GM18502 (cell line): Measurements from ENCODE around the gene CC2D2A.
A peak's percentile ranks its signal among the peaks of the same experiment; 100 is the strongest.
"Not testable (repeated sequence)": the region's sequence is repeated elsewhere in the genome, so short reads cannot be mapped to it uniquely, and the experiment has no call there.

Source experiments
- ATAC-seq: cut with Tn5 transposase; IDR thresholded peaks from one replicate; pipeline ENCODE4 v1.9.1; 2021; ENCODE audit warnings: mild to moderate bottlenecking; ENCODE audit not compliant: unreplicated experiment, poor library complexity

The CC2D2A gene

DNA sequence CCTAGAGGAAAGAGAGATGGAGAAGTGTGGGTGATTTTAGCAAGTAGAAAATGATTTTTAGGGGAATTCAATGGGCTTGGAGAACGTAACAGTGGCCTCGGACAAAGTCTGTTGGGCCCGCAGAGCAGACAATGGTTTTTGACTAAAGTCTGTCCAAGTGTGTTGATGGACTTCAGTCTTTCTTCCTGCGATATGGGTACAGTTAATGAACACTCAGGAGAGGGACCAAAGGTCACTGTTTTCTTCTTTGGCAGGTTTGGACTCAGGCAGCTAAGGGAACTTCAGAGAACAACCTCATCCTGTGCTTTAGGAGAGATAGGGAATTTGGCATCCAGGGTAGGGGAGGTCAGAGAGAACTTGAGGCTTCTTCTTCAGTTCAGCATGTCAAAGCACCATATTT, 38.0 kb downstream of the CC2D2A start:
- no peak for ATAC-seq

DNA sequence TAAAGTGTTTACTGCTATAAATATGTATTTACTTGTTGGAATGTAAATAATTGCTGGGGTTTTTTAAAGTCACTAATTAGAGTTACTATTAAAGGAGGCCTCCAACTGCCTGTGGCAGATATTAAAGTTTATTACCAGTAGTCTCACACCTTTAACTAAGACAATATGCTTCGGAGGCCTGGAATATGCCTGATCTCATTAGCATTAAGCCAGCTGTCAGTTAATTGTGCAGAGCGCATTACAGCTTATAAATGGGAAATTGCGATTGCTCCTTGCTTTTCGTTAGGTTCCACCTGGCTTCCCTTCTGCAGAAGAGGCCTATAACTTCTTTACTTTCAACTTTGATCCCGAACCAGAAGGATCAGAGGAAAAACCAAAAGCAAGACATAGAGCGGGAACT, 41.3 kb downstream of the CC2D2A start:
- no peak for ATAC-seq

DNA sequence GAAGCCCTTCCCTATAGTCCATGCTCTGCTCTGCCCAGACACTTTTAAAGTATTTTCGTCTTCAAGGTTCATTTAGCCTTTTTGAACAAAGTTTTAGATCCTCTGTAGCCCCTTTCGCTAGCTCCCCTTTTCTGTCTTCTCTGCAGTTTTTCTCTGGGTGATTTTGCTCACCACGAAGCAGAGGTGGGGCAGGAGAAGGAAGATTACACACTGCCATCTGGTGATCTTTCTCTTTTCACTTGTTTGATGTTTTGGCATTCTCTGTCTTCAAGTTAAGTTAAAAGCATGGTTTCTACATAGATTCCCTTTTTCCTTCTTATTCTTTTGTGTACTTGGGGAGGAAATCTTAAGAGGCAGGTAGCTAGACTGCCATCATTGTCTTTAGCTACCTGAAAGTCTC, 43.9 kb downstream of the CC2D2A start:
- ATAC-seq = no peak

DNA sequence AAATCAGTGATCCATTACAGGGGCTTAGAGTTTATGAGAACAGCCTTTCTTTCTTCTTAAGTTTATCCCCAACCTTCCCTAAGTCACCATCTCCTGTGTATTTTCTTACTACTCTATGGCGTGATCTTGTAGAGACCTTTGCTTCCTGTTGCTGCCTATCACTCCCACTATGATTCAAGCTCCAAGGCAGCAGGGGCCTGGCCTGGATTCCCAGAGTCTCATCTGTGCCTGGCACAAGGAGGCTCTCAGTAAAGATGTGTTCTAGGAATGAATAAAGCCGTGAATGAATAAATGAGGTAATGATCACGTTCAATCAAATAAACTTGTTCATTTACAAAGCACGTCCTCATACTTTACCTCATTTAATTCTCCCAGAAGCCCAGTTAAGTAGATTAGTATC, 45.4 kb downstream of the CC2D2A start:
- no peak for ATAC-seq

DNA sequence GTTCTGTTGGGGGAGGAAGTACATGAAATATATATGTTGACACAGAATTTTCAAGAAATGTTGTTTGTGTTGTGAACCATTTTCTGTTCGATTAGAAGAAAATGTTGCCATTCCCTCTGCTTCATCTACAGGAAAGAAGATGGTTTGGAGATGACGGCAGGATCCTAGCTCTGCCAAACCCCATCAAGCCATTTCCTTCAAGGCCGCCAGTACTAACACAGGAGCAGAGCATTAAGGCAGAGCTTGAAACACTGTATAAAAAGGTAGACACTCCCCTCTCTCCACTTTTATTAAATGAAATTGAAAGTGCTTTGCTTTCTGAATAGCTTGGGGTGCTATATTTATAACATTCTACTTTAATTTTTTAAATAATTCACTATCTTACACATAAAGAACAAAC, 46.8 kb downstream of the CC2D2A start:
- ATAC-seq = no peak

DNA sequence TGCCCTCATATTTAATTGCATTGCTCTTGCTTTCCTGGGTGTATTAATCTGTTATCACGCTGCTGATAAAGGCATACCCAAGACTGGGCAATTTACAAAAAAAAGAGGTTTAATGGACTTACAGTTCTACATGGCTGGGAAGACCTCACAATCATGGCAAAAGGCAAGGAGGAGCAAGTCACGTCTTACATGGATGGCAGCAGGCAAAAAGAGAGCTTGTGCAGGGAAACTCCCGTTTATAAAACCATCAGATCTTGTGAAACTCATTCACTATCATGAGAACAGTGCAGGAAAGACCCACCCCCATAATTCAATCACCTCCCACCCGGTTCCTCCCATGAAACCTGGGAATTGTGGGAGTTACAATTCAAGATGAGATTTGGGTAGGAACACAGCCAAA, 48.0 kb downstream of the CC2D2A start:
- ATAC-seq = not testable (repeated sequence)

DNA sequence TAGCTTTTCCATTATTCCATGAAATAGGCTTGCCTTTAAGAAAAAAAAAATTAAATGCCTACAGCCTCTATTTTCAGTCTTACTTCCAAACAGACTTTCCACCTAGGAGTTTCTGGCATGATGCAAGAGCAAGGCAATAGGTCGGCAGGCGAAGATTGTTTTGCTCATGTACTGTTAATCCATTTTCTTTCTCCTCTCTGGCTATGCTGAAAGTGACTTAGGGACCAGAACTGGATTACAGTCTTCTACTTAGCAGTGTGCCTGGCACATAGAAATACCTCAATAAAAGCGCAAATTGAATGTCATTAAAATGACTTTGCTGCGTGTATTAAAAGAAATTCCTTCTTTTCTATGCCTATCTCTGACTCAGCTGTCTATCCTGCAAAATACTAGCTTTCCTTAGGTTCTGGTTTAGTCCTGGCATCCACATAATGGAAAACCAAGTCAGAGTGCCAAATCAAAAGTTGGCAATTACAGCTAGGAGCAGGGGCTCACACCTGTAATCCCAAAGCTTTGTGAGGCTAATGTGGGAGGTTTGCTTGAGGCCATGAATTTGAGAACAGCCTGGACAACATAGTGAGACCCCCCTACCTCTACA, 51.9 kb downstream of the CC2D2A start:
- no peak for ATAC-seq

DNA sequence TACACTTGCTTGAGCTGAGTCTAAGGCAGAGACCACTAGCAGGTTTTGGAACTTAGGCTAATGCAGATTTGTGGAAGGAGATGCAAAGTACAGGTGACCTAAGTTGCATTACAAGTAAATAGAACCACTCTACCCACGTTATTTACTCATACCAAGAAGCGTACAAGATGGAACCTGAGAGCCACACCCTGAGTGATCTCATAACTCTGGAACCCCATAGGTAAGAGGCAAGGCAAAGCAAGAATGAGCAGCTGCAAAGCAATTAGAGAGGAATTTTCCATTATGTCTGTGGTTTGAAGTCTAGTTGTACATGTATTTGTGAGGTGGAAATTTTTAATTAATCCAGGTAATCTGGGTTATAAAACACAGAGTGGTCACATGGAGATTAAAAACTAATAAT, 55.4 kb downstream of the CC2D2A start:
- no peak for ATAC-seq

DNA sequence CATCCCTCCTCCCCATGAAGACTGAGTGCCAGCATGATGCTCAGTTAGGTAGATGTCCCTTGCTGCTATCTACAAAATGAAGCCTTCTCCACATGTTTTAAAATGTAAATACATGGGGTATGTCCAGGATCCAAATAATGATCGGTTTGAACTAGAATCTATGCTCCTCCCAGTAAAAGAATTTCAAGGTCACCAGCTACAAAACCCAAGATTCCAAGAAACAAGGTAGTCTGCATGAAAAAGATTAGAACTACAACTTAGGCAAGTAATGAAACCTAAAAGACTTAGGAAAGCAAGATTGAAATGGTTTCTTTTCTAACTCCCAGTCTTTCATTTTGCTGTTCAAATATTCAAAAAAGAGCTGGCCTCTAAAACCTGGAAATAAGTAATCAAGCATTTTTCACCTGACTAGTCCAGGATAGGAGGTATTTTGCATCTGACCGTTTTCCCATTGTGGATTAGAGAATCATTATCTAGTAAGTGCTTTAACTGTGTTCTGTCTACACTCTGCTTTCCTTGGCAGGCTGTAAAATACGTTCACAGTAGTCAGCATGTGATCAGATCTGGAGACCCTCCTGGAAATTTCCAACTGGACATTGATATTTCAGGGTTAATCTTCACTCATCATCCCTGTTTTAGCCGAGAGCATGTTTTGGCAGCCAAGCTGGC, 57.4 kb downstream of the CC2D2A start:
- ATAC-seq = no peak

DNA sequence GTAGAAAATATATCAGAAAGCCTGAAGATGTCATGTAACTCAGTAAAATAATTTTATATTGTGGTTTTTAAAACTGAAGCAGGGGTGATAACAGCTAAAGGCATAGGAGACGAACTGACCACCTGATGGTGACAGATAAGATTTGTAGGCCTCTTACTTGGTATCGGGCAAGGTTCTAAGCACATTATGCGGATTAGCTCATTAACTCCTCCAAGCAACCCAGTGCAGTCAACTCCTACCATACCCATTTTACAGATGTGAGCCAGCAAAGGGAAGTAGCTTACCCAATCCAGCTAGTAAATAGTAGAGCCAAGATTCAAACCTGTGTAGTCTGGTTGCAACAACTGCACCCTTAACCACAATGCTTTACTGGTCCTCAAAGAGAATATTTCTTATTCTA, 62.1 kb downstream of the CC2D2A start:
- ATAC-seq = no peak

DNA sequence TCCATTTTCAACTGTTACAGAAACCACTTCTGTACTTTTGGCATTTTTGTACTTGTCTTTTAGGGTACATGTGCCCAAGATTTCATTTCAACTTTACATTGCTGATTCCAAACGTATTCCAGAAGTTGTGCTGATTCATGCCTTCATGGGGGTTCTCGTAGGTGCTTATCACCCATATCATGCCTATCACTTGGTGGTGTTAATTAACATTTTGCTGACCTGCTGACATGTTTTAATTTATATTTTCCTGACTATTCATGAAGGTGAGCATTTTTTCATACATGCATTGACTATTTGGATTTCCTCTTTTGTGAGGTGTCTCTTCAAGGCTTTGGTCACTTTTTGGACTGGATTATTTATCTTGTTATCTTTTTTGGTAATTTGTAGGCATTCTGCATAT, 64.1 kb downstream of the CC2D2A start:
- ATAC-seq = no peak

DNA sequence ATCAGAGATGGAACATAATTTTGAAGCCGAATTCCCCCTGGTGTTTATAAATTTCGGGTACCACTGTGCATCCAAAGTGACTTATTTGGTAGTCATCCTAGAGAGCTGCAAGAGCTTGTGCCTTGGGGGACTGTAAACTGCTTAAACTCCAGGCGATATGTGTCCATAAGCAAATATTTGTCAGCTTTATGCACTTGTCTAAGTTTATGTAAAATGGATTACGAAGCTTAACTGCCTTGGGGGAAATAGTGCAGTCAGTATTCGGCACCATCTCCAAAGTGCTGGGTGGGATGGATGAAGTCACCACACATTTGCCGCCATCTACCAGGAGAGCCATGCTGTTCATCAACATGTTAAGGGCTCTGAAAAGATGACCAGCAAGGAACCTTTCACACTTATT, 65.9 kb downstream of the CC2D2A start:
- no peak for ATAC-seq

DNA sequence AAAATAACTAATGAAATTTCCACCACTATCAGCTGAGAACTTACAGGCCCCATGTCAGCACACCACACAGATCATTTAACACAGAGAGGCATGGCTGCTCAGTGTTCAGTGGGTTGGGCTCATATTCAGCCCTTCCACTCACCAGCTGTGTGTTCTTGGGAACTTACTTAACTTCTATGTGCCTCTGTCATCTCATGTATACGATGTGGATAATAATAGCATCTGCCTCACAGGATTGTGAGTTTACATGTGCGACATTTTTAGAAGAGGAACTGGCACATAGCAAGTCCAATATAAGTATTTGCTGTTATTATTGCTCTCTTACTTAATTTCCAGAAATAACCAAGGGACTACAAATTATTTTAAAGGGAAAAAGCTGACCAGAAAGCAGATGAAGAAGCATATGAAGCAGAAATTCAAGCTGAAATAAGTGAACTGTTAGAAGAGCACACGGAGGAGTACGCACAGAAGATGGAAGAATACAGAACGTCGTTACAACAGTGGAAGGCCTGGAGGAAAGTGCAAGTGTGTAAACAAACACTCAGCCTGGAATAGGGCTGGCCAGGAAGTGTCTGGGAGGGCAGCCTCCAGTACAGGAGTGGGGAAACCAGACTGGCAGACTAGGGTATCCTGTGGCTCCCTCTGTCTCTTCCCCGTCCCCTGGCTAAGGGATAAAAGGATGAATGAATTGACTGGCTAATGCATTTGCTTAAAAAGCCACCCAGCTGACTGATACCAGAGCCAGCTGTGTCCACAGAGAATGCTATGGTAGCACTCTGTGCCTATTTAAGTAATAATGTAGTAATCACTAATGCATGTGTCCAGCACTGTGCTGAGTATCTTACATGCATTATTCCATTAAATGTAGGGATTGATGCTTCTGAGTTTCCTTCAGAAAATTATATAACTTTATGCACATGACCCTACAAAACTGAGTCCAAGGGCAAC, 67.1 kb downstream of the CC2D2A start:
- ATAC-seq = no peak

DNA sequence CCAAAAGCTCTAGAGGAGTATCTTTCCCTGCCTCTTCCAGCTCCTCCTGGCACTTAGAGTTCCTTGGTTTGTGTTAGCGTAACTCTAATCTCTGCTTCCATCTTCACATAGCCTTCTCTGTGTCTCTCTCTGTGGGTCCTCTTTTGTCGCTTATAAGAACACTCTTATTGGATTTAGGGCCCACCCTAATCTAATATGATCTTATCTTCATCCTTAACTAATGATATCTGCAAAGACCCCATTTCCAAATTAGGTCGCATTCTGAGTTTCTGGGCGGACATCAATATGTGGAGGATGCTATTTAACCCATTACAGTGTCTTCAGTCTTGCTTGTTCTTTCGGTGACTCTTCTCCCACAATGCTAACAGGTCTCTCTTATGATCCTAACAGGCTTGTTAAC, 72.3 kb downstream of the CC2D2A start:
- no peak for ATAC-seq

DNA sequence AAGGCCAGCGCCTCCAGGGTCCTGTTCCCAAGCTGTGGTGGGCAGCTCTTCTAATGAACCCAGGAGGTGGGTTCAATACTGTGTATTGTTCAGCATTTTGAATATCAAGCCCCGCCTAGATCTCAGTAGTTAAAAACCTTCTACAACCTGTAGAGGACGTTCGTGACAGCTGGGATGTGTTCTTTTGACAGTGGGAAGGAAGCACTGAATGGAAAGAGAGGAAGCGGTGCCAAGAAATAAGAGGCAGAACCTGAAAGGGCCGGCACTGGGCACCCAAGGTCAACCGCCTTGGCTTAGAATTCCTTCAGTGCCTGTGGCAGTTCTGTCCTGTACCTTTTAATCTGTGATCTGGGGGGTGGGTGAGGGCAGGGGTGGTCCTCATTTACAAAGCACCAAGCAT, 73.1 kb downstream of the CC2D2A start:
- no peak for ATAC-seq

DNA sequence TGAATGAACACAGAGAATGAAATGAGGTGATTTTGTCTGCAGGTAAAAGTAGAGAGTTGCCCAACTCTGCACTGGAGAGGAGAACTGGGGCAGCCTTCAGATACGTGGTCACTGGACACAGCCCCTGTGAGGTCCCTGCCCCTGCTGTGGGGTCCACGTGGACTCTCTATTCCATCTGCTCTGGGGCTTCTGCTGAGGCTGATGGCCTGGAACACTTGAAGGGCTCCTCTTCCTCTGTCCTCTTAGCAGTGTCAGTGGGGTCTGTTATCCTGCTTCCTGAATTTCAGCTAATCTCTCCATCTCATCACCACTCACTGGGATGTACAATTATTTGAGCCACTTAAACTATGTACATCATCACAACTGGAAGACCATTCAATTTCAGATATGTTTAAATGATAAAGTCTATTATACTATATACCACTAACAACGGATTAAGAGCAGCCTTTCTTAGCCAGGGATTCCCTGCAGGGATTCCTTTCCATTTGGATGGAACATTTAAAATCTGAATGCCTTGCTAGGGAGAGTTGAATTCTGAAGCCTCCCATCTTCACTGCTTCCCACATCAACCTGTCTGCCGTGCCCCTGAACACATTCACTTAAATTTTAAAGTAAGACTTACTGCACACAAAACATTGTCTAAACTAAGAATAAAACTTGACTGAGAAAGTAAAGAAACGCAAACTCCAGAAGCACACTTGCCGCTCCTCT, 74.0 kb downstream of the CC2D2A start:
- ATAC-seq = no peak

DNA sequence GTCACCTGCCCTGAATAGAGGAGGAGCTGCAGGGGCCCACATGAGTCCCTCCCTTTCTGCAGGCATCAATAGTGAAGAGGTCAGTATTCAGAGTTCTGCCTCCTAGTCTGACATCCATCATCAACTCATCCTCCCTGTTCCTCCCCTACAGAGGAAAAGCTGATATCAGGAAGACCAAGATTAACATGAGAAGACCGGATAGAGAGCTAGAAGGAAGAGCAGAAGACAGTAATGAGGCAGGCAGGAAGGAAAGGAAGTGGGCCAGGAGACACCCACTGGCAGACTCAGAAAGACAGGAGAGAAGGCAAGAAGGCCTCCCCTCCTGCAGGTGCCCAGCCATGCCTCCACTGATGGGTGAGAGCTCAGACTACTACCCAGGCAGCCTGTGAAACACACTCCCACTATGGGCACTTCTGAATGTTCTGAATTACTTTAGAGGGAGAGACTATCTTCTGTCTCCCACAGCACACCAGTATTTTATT, 74.6 kb downstream of the CC2D2A start:
- ATAC-seq = no peak

DNA sequence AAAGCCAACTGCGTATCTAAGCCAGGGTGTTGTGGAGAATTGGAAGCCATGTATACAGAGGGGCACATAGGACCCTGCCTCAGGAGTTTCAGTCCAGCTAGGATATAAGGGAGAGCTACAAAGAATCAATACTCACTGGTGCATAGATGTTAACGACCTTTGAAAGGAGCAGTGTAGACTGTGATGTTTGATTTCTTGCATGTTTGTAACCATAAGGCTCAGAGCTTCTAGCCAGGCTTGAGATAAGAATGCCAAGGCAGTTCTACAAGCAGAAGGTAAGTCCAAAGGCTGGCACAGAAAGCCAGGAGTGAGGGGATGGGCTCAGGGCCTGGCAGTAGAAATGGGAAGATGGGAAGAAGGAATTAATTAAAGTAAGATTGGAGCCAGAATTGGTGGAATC, 75.7 kb downstream of the CC2D2A start:
- ATAC-seq = no peak

DNA sequence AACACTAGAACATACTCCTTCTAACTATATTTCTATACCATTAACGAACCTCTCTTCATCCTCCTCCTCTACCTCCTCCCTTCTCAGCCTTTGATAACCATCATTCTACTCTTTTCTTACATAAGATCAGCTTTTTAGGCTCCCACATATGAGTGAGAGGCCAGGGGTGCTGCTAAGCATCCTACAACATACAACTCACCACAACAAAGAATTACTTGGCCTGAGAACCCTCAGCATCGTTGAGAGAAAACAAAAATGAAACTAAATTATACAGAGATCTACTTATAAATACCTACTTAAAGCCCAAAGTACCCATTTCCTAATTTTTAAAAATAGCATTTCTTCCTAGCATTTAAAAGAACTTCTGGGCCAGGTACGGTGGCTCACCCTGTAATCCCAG, 77.7 kb downstream of the CC2D2A start:
- peak; percentile 59 for ATAC-seq

DNA sequence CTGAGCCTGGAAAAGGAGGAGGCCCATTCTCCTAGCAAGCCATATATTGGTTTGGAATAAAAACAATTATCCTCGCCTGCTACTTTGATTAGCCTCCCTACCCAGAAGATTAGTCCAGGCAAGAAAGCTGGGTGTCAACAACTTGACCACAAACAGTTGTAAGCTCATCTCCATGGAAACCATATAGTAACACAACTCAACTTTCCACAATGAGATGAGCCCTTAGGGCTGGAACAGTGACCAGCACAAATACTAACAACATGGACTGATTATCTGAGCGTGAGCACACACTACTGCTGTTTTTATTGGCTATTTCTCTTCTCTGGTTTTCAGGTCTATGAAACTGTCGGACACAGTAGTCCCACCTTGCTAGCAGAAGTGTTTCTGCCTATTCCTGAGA, 80.8 kb downstream of the CC2D2A start:
- ATAC-seq = no peak
